ENCODE measurements around the gene CKAP4. TPM values are rescaled to one million over a fixed set of nuclear protein-coding genes. Genes with fewer than 3 reads are reported as not detected.

CKAP4 gene
- polyA plus RNA-seq, 3 donors, result 15.0 to 26.1 (median 19.7) TPM

- 34 to 37% (median 34%) methylated on average over 9 of the region's 9 CpGs for WGBS, 3 donors
- no peak overlapping the region for H3K27ac ChIP-seq (ENCODE audit: low read depth, low read length)
Observed at GRCh38 chr12:106223485-106224354, 24.1 kb downstream of the CKAP4 start.

- 76 to 86% (median 81%) methylated on average over 7 of the region's 7 CpGs for WGBS, 3 donors
- no peak overlapping the region for H3K27ac ChIP-seq (ENCODE audit: low read depth, low read length)
Observed at GRCh38 chr12:106220536-106220935, 27.3 kb downstream of the CKAP4 start.

GRCh38 chr12:106219043-106219442 lies 28.8 kb downstream of the CKAP4 start:
- WGBS, 3 donors, result 82 to 96% (median 85%) methylated on average over 1 of the region's 1 CpG
- H3K27ac ChIP-seq (ENCODE audit: low read depth, low read length), result no peak overlapping the region

GRCh38 chr12:106217706-106218105 lies 30.1 kb downstream of the CKAP4 start:
- H3K27ac ChIP-seq (ENCODE audit: low read depth, low read length), result no peak overlapping the region
- 91 to 97% (median 93%) methylated on average over 2 of the region's 2 CpGs for WGBS, 3 donors

- H3K27ac ChIP-seq (ENCODE audit: low read depth, low read length), result no peak overlapping the region
- 74 to 80% (median 79%) methylated on average over 4 of the region's 4 CpGs for WGBS, 3 donors
Observed at GRCh38 chr12:106214571-106214970, 33.2 kb downstream of the CKAP4 start.

- WGBS, 3 donors, result 73 to 83% (median 75%) methylated on average over 6 of the region's 6 CpGs
- H3K27ac ChIP-seq (ENCODE audit: low read depth, low read length), result no peak overlapping the region
Observed at GRCh38 chr12:106213662-106214061, 34.2 kb downstream of the CKAP4 start.

GRCh38 chr12:106211973-106212372 lies 35.8 kb downstream of the CKAP4 start:
- 60 to 65% (median 63%) methylated on average over 8 of the region's 8 CpGs for WGBS, 3 donors
- H3K27ac ChIP-seq (ENCODE audit: low read depth, low read length), result no peak overlapping the region

- WGBS, 3 donors, result 22 to 57% (median 42%) methylated on average over 6 of the region's 6 CpGs
- H3K27ac ChIP-seq (ENCODE audit: low read depth, low read length), result no peak overlapping the region
Observed at GRCh38 chr12:106205208-106206069, 42.4 kb downstream of the CKAP4 start.

GRCh38 chr12:106204312-106204711 lies 43.5 kb downstream of the CKAP4 start:
- WGBS, 3 donors, result 63 to 95% (median 84%) methylated on average over 2 of the region's 2 CpGs
- no peak overlapping the region for H3K27ac ChIP-seq (ENCODE audit: low read depth, low read length)

GRCh38 chr12:106197906-106198623 lies 49.8 kb downstream of the CKAP4 start:
- 72 to 90% (median 86%) methylated on average over 8 of the region's 8 CpGs for WGBS, 3 donors
- H3K27ac ChIP-seq (ENCODE audit: low read depth, low read length), result no peak overlapping the region

GRCh38 chr12:106195621-106196027 lies 52.2 kb downstream of the CKAP4 start:
- WGBS, 3 donors, result 17 to 56% (median 48%) methylated on average over 5 of the region's 5 CpGs
- H3K27ac ChIP-seq (ENCODE audit: low read depth, low read length), result no peak overlapping the region

- WGBS, 3 donors, result 96 to 99% (median 97%) methylated on average over 3 of the region's 3 CpGs
- no peak overlapping the region for H3K27ac ChIP-seq (ENCODE audit: low read depth, low read length)
Observed at GRCh38 chr12:106194351-106194750, 53.5 kb downstream of the CKAP4 start.

GRCh38 chr12:106193394-106194215 lies 54.2 kb downstream of the CKAP4 start:
- H3K27ac ChIP-seq (ENCODE audit: low read depth, low read length), result no peak overlapping the region
- 65 to 82% (median 77%) methylated on average over 10 of the region's 10 CpGs for WGBS, 3 donors

GRCh38 chr12:106192659-106193393 lies 55.0 kb downstream of the CKAP4 start:
- WGBS, 3 donors, result 87 to 98% (median 90%) methylated on average over 4 of the region's 4 CpGs
- no peak overlapping the region for H3K27ac ChIP-seq (ENCODE audit: low read depth, low read length)

GRCh38 chr12:106190581-106190980 lies 57.2 kb downstream of the CKAP4 start:
- WGBS, 3 donors, result 85 to 93% (median 89%) methylated on average over 3 of the region's 3 CpGs

GRCh38 chr12:106189341-106189740 lies 58.5 kb downstream of the CKAP4 start:
- 79 to 85% (median 82%) methylated on average over 4 of the region's 4 CpGs for WGBS, 3 donors

More at GRCh38 chr12:106190581-106190980, 57.2 kb downstream of the CKAP4 start:
- H3K27ac ChIP-seq (ENCODE audit: low read depth, low read length), result no peak overlapping the region

GRCh38 chr12:106188256-106188655 lies 59.6 kb downstream of the CKAP4 start:
- 43 to 63% (median 46%) methylated on average over 10 of the region's 10 CpGs for WGBS, 3 donors
- no peak overlapping the region for H3K27ac ChIP-seq (ENCODE audit: low read depth, low read length)

More at GRCh38 chr12:106189341-106189740, 58.5 kb downstream of the CKAP4 start:
- no peak overlapping the region for H3K27ac ChIP-seq (ENCODE audit: low read depth, low read length)
